B cell (primary cell): Measurements from ENCODE around the gene ITPR1. TPM values are rescaled to one million over a fixed set of nuclear protein-coding genes. Genes with fewer than 3 reads are reported as not detected.

ENCODE experiments used
- ATAC-seq: fragments of 200-7000 bp; cut with Tn5 transposase; one replicate; pipeline ENCODE4 v1.10.0; 2021; ENCODE audit warnings: low read depth, mild to moderate bottlenecking, moderate number of reproducible peaks, moderate library complexity
- CTCF ChIA-PET: fragments of 350-600 bp; sonication (Branson Sonifier 250); formaldehyde crosslinking; loops from one replicate; lab custom pipeline; 2021; ENCODE audit warnings: antibody characterized with exemption, inconsistent platforms; lab: Charles Lee
- POLR2A ChIA-PET: fragments of 350-600 bp; sonication (Branson Sonifier 250); formaldehyde crosslinking; loops from one replicate; lab custom pipeline; 2021; ENCODE audit warnings: antibody characterized with exemption; lab: Charles Lee
- DNase-seq: peaks from one replicate; pipeline ENCODE4 v3.0.0; 2013
- H2AFZ ChIP-seq: 2 replicates; pipeline ENCODE4 v1.6.1; 2012; ENCODE audit warnings: mild to moderate bottlenecking, low read depth, low read length; ENCODE audit not compliant: insufficient read depth, poor library complexity, severe bottlenecking
- H3K27ac ChIP-seq, 2 donors: 1 replicate in 1 of 2; 2 replicates in 1 of 2; pipeline ENCODE4 v1.5.1; 2012 to 2013; ENCODE audit warnings: low read length in 2 of 2, mild to moderate bottlenecking in 2 of 2, moderate library complexity in 1 of 2
- H3K27me3 ChIP-seq, 4 experiments: fragments of 200-600 bp in 1 of 4; sonication (generic) in 1 of 4; replicated peaks in 1 of 4; 1 replicate in 2 of 4; 2 replicates in 2 of 4; pipeline versions ENCODE4 v1.6.1 to v1.7.0; 2013 to 2016; ENCODE audit warnings: low read length in 3 of 4, mild to moderate bottlenecking in 2 of 4, mixed read lengths in 1 of 4, moderate library complexity in 1 of 4; ENCODE audit not compliant: insufficient read depth in 4 of 4, control insufficient read depth in 3 of 4; ENCODE audit errors: control extremely low read depth in 1 of 4
- H3K36me3 ChIP-seq, 2 experiments: replicated peaks in 1 of 2; 1 replicate in 1 of 2; 2 replicates in 1 of 2; pipeline versions ENCODE4 v1.6.1 to v1.7.1; 2013; ENCODE audit warnings: low read length in 1 of 2; ENCODE audit not compliant: insufficient read depth in 2 of 2, control insufficient read depth in 1 of 2; ENCODE audit errors: control extremely low read depth in 1 of 2, extremely low read depth in 1 of 2
- H3K4me1 ChIP-seq, 2 donors: fragments of 200-600 bp in 1 of 2; sonication (generic) in 1 of 2; 1 replicate in 1 of 2; 2 replicates in 1 of 2; pipeline versions ENCODE4 v1.5.1 to v1.6.1; 2013 to 2017; ENCODE audit warnings: low read length in 2 of 2; ENCODE audit not compliant: control insufficient read depth in 2 of 2, insufficient read depth in 2 of 2
- H3K4me2 ChIP-seq: replicated peaks from 2 replicates; pipeline ENCODE3; 2012; ENCODE audit warnings: mild to moderate bottlenecking, low read depth, low read length; ENCODE audit not compliant: poor library complexity, severe bottlenecking
- H3K4me3 ChIP-seq, 5 experiments: fragments of 200-600 bp in 1 of 5; sonication (generic) in 1 of 5; 1 replicate in 3 of 5; 2 replicates in 2 of 5; pipeline versions ENCODE4 v1.5.1 to v1.7.0; 2011 to 2016; ENCODE audit warnings: low read length in 4 of 5, mild to moderate bottlenecking in 4 of 5, low read depth in 2 of 5, control low read depth in 1 of 5, moderate library complexity in 1 of 5; ENCODE audit not compliant: insufficient read depth in 1 of 5; ENCODE audit errors: control extremely low read depth in 1 of 5, extremely low read depth in 1 of 5
- H3K79me2 ChIP-seq: fragments of 200-600 bp; sonication (generic); one replicate; pipeline ENCODE4 v1.6.0; 2016; ENCODE audit warnings: low read length; ENCODE audit not compliant: control insufficient read depth, insufficient read depth
- H3K9ac ChIP-seq: fragments of 200-600 bp; sonication (generic); 2 replicates; pipeline ENCODE4 v1.6.1; 2017; ENCODE audit warnings: mild to moderate bottlenecking, low read length, moderate library complexity
- H3K9me3 ChIP-seq, 3 donors: one replicate each; pipeline versions ENCODE4 v1.6.1 to v1.7.1; 2013; ENCODE audit warnings: low read length in 2 of 3; ENCODE audit not compliant: control insufficient read depth in 2 of 3, insufficient read depth in 1 of 3; ENCODE audit errors: control extremely low read depth in 1 of 3
- H4K20me1 ChIP-seq: 2 replicates; pipeline ENCODE4 v1.6.0; 2012; ENCODE audit warnings: mild to moderate bottlenecking, low read length; ENCODE audit not compliant: insufficient read depth, control insufficient read depth, poor library complexity, severe bottlenecking
- H3K27ac Mint-ChIP-seq: one replicate; pipeline ENCODE4 v1.8.0; 2021; ENCODE audit warnings: mixed read lengths
- H3K27me3 Mint-ChIP-seq: one replicate; pipeline ENCODE4 v1.8.0; 2021; ENCODE audit warnings: mixed read lengths
- H3K4me1 Mint-ChIP-seq: one replicate; pipeline ENCODE4 v1.8.0; 2021; ENCODE audit warnings: mixed read lengths
- H3K4me3 Mint-ChIP-seq: one replicate; pipeline ENCODE4 v1.8.0; 2021; ENCODE audit warnings: mixed read lengths
- H3K9me3 Mint-ChIP-seq: one replicate; pipeline ENCODE4 v1.8.0; 2022; ENCODE audit warnings: mixed read lengths; ENCODE audit not compliant: insufficient read depth
- EZH2 ChIP-seq: IDR thresholded peaks from 2 replicates; pipeline ENCODE4 v1.6.1; 2012; ENCODE audit warnings: borderline replicate concordance, low read depth, mild to moderate bottlenecking, moderate library complexity, low read length; ENCODE audit not compliant: insufficient read depth, poor library complexity, severe bottlenecking
- WGBS: methylation state at CpG from one replicate; pipeline ENCODE4 v1.1.5; 2013; ENCODE audit warnings: missing lambda C conversion rate; ENCODE audit not compliant: insufficient coverage; 5-methylcytosine and 5-hydroxymethylcytosine counted together
- intact Hi-C: fragments of 100-400 bp; cut with micrococcal nuclease; formaldehyde crosslinking; loops from one replicate; pipeline ENCODE4 v1.10.0; 2022
- polyA plus RNA-seq: library from polyadenylated mRNA; depleted of rRNA; stranded (reverse); fragments of >200 nt; gene quantifications from 2 replicates; pipeline ENCODE4 v1.2.3, GENCODE V29; 2012
- total RNA-seq, 2 donors: library from RNA; stranded (reverse); fragments of 120-200 nt in 1 of 2; gene quantifications; 1 replicate in 1 of 2; 2 replicates in 1 of 2; pipeline versions ENCODE4 v1.2.3 to v1.2.4, GENCODE V29; 2013 to 2022
- TF ChIP-seq, protein P1 (sequence below): fragments of 200-600 bp; IDR thresholded peaks from one replicate; pipeline ENCODE4 v1.8.0; 2022; ENCODE audit warnings: antibody characterized with exemption, mild to moderate bottlenecking

ITPR1 gene
- total and polyA plus RNA-seq, 2 donors (not counting 1 experiment from before 2014, with no cell fraction given), result 64.0 to 332 TPM

DNA sequence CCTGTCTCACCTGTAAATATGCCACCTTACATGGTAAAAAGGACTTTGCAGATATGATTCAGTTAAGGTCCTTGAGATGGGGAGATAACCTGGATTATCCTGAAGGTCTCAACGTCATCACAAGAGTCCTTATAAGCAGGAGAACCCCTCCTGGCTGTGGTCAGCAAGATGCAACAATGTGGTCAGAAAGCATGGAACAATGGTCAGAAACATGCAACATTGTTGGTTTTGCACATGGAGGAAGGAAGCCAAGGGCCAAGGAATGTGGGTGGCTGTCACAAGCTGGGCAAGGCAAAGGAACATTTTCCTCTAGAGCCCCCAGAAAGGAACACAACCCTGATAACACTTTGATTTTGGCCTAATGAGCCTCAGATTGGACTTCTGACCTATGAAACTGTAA lies 16.7 kb upstream of the ITPR1 start:
- H3K9ac ChIP-seq, result no peak overlapping the region
- 100% methylated on average over 1 of the region's 1 CpG for WGBS

DNA sequence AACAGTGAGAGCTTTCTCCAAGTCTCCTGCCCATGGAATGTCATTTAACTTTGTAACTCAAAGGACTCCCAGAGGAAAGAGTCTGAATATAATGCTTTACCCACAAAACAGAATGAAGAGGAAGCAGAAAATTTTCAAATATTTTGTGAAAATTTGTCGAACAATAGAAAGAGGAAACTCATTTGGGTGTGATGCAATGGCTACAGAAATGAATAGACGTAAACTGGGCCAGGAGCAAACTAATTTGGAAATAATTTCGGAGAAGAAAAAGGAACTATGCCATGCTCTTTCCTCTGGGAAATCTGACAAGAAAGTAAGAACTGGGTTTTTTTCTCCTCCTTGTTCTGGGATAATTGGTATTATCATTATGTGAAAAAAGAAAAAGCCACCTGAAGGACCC lies 14.9 kb upstream of the ITPR1 start:
- H3K4me3 ChIP-seq, result no peak overlapping the region
- Mint-ChIP-seq H3K4me1 (peaks cover 10% of the 10 kb centered on the region), H3K9me3 (no peaks in the 10 kb centered on the region), H3K27me3 (no peaks in the 10 kb centered on the region), H3K27ac (no peak overlapping the region), H3K4me3 (no peak overlapping the region)
- H3K4me1 ChIP-seq, result peaks cover 12 to 13% of the 10 kb centered on the region in 2 donors
- H3K9me3 ChIP-seq, result peaks cover 0 to 8% (median 5%) of the 10 kb centered on the region in 3 donors
- intact Hi-C loops, result no loop called here
- ATAC-seq (no peak), DNase-seq (no peak)
- no peak for TF ChIP-seq EZH2
- TF ChIP-seq, protein P1, sequence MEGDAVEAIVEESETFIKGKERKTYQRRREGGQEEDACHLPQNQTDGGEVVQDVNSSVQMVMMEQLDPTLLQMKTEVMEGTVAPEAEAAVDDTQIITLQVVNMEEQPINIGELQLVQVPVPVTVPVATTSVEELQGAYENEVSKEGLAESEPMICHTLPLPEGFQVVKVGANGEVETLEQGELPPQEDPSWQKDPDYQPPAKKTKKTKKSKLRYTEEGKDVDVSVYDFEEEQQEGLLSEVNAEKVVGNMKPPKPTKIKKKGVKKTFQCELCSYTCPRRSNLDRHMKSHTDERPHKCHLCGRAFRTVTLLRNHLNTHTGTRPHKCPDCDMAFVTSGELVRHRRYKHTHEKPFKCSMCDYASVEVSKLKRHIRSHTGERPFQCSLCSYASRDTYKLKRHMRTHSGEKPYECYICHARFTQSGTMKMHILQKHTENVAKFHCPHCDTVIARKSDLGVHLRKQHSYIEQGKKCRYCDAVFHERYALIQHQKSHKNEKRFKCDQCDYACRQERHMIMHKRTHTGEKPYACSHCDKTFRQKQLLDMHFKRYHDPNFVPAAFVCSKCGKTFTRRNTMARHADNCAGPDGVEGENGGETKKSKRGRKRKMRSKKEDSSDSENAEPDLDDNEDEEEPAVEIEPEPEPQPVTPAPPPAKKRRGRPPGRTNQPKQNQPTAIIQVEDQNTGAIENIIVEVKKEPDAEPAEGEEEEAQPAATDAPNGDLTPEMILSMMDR, result no peak
- no peak overlapping the region for H3K9ac ChIP-seq
- POLR2A ChIA-PET, result no interaction called here
- no peak overlapping the region for H3K27ac ChIP-seq
- CTCF ChIA-PET, result no interaction called here
- H3K79me2 ChIP-seq, result no peaks in the 10 kb centered on the region
- H3K4me2 ChIP-seq, result no peak overlapping the region
- no peaks in the 10 kb centered on the region for H4K20me1 ChIP-seq
- H3K27me3 ChIP-seq, result no peaks in the 10 kb centered on the region
- WGBS, result 42% methylated on average over 2 of the region's 3 CpGs
- H2AFZ ChIP-seq, result no peak overlapping the region
- no peaks in the 10 kb centered on the region for H3K36me3 ChIP-seq

More for the DNA sequence above, 16.7 kb upstream of the ITPR1 start:
- no peaks in the 10 kb centered on the region for H3K36me3 ChIP-seq
- H3K4me1 Mint-ChIP-seq, result peaks cover 14% of the 10 kb centered on the region
- H3K27me3 Mint-ChIP-seq, result no peaks in the 10 kb centered on the region
- no peak for TF ChIP-seq EZH2
- TF ChIP-seq, protein P1, result no peak
- no peak overlapping the region for H2AFZ ChIP-seq
- no peaks in the 10 kb centered on the region for H3K27me3 ChIP-seq
- ATAC-seq (no peak), DNase-seq (no peak)
- no peak overlapping the region for H3K27ac ChIP-seq
- H3K9me3 Mint-ChIP-seq, result no peaks in the 10 kb centered on the region
- H3K4me3 ChIP-seq, result no peak overlapping the region
- H3K79me2 ChIP-seq, result peaks cover 10% of the 10 kb centered on the region
- peaks cover 18 to 21% of the 10 kb centered on the region in 2 donors for H3K4me1 ChIP-seq
- no peak overlapping the region for H3K27ac Mint-ChIP-seq
- CTCF ChIA-PET, result interaction anchor here (1.2 kb wide), 1 partner anchor 17 kb away, joined by 3 read pairs; the partner anchor contains the start of gene ITPR1
- intact Hi-C loops, result no loop called here
- no peak overlapping the region for H3K4me3 Mint-ChIP-seq
- H3K4me2 ChIP-seq, result no peak overlapping the region
- POLR2A ChIA-PET, result interaction anchor here (1.0 kb wide), 1 partner anchor 17 kb away, joined by 3 read pairs; the partner anchor contains the start of gene ITPR1
- H3K9me3 ChIP-seq, result peaks cover 0 to 8% (median 5%) of the 10 kb centered on the region in 3 donors
- no peaks in the 10 kb centered on the region for H4K20me1 ChIP-seq
